ENCODE data around the gene RALGPS1. TPM values are rescaled to one million over a fixed set of nuclear protein-coding genes. Genes with fewer than 3 reads are reported as not detected.
A peak's percentile ranks its signal among the peaks of the same experiment; 100 is the strongest.

RALGPS1 gene, protein sequence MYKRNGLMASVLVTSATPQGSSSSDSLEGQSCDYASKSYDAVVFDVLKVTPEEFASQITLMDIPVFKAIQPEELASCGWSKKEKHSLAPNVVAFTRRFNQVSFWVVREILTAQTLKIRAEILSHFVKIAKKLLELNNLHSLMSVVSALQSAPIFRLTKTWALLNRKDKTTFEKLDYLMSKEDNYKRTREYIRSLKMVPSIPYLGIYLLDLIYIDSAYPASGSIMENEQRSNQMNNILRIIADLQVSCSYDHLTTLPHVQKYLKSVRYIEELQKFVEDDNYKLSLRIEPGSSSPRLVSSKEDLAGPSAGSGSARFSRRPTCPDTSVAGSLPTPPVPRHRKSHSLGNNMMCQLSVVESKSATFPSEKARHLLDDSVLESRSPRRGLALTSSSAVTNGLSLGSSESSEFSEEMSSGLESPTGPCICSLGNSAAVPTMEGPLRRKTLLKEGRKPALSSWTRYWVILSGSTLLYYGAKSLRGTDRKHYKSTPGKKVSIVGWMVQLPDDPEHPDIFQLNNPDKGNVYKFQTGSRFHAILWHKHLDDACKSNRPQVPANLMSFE
- 10 to 100 TPM in 1 of 2 donors, 1 to 10 TPM in 1; 1.4 to 13.8 TPM for total RNA-seq

GRCh38 chr9:126914458-126915280 is at the start of gene RALGPS1:
Gene RALGPS1, plus strand, starts transcription at chr9:126914782. Its CDS starts 47,508 bp downstream, at chr9:126962290.
- peaks cover 5 to 9% of the 10 kb centered on the region in 2 donors for H3K9me3 Mint-ChIP-seq
- no peaks in the 10 kb centered on the region for H3K36me3 Mint-ChIP-seq
- DNase-seq (ENCODE audit: low spot score in 2 of 2): peak; percentile 86 to 96
- H3K27ac Mint-ChIP-seq: no peak within 1 kb of the TSS
- peak; percentile 97 to 99 for ATAC-seq

- Mint-ChIP-seq H3K27ac (no peak overlapping the region), H3K36me3 (peaks cover 0 to 6% of the 10 kb centered on the region in 2 donors), H3K9me3 (no peaks in the 10 kb centered on the region)
- ATAC-seq: no peak
- no peak for DNase-seq (ENCODE audit: low spot score in 2 of 2)
Measured at GRCh38 chr9:126869368-126869767, 45.2 kb upstream of the RALGPS1 start.

- Mint-ChIP-seq H3K36me3 (no peaks in the 10 kb centered on the region), H3K27ac (no peak overlapping the region), H3K9me3 (no peaks in the 10 kb centered on the region)
- ATAC-seq (peak; percentile 31 to 66), DNase-seq (ENCODE audit: low spot score in 2 of 2) (no peak)
Measured at GRCh38 chr9:126872516-126872915, 42.1 kb upstream of the RALGPS1 start.

GRCh38 chr9:126874546-126875314 is 39.9 kb upstream of the RALGPS1 start:
- Mint-ChIP-seq H3K9me3 (no peaks in the 10 kb centered on the region), H3K36me3 (no peaks in the 10 kb centered on the region), H3K27ac (peak overlapping the region in 1 of 2 donors; percentile 22)
- DNase-seq (ENCODE audit: low spot score in 2 of 2) (no peak), ATAC-seq (no peak)

GRCh38 chr9:126875756-126876510 is 38.6 kb upstream of the RALGPS1 start:
- no peak for DNase-seq (ENCODE audit: low spot score in 2 of 2)
- H3K27ac Mint-ChIP-seq: peak overlapping the region in 1 of 2 donors; percentile 72
- no peaks in the 10 kb centered on the region for H3K36me3 Mint-ChIP-seq
- no peak for ATAC-seq
- H3K9me3 Mint-ChIP-seq: no peaks in the 10 kb centered on the region

DNA sequence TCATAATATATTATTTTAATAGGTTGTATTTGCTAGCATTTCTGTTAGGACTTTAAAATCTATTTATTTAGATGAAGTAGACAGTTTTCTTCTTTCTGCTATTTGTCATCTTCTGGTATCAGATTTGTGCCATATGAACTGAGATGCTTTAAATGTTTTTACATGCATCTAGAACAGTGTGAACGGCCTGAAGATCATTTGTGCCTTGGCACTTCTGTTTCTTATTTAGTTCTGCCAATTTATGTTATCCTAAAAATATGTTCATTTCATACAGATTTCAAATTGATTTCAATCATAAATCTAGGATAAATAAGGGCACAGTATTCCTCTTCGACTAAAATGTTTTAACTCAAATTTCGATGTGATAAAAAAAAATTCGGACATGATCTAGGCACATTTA is 38.1 kb upstream of the RALGPS1 start:
- peak overlapping the region in 1 of 2 donors; percentile 72 for H3K27ac Mint-ChIP-seq
- no peaks in the 10 kb centered on the region for H3K36me3 Mint-ChIP-seq
- H3K9me3 Mint-ChIP-seq: no peaks in the 10 kb centered on the region
- no peak for ATAC-seq
- no peak for DNase-seq (ENCODE audit: low spot score in 2 of 2)

DNA sequence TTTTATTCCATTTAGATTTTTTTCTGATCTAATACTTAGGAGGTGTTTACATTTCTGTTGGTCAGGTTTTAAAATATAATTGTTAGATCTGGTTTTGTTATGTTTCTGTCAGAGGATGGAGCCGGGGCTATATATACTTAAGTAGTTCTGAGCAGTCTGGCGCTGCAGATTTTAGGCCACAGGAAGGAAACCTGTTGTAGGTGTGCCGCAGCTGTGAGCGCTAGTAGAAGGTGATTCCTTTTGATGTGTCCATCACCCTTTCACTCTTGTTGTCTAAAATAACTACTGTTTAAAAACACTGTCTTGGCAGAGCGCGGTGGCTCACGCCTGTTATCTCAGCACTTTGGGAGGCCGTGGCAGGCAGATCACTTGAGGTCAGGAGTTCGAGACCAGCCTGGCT is 37.2 kb upstream of the RALGPS1 start:
- Mint-ChIP-seq H3K36me3 (no peaks in the 10 kb centered on the region), H3K9me3 (no peaks in the 10 kb centered on the region), H3K27ac (no peak overlapping the region)
- DNase-seq (ENCODE audit: low spot score in 2 of 2) (no peak), ATAC-seq (no peak)

DNA sequence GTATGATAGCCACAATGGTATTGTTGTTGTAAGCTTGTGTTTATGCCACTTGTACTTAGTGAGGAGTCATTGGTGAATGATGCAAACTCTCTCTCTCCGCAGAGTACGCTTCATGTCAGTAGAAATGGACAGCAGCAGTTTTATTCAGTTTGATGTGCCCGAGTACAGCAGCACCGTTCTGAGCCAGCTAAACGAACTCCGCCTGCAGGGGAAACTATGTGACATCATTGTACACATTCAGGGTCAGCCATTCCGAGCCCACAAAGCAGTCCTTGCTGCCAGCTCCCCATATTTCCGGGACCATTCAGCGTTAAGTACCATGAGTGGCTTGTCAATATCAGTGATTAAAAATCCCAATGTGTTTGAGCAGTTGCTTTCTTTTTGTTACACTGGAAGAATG is 35.3 kb upstream of the RALGPS1 start:
- ATAC-seq (no peak), DNase-seq (ENCODE audit: low spot score in 2 of 2) (no peak)
- Mint-ChIP-seq H3K9me3 (no peaks in the 10 kb centered on the region), H3K36me3 (no peaks in the 10 kb centered on the region), H3K27ac (no peak overlapping the region)

GRCh38 chr9:126880226-126880946 is 34.2 kb upstream of the RALGPS1 start:
- ATAC-seq (no peak), DNase-seq (ENCODE audit: low spot score in 2 of 2) (no peak)
- H3K36me3 Mint-ChIP-seq: no peaks in the 10 kb centered on the region
- no peak overlapping the region for H3K27ac Mint-ChIP-seq
- H3K9me3 Mint-ChIP-seq: no peaks in the 10 kb centered on the region

- Mint-ChIP-seq H3K36me3 (no peaks in the 10 kb centered on the region), H3K27ac (no peak overlapping the region), H3K9me3 (no peaks in the 10 kb centered on the region)
- DNase-seq (ENCODE audit: low spot score in 2 of 2): no peak
- ATAC-seq: no peak
Measured at GRCh38 chr9:126880947-126881332, 33.6 kb upstream of the RALGPS1 start.

DNA sequence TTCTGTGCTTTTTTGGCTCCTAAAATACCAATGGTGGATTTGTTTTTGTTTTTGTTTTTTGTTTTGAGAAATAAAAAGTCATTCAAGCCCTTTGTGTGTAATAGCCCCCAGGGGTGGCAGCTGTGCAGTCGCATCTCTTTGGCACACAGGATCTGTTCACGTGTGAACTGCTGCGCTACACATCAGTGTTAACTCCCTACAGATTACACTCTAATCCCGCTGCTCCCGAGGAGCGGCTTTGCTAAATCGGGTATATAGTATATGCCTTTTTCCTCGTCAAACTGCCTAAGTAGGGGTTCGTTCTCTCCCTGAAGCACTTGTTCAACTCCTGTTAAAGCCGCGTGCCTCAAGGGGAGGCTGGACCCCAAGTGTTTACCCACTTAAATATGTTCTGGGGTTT is 31.8 kb upstream of the RALGPS1 start:
- Mint-ChIP-seq H3K36me3 (no peaks in the 10 kb centered on the region), H3K9me3 (no peaks in the 10 kb centered on the region), H3K27ac (no peak overlapping the region)
- ATAC-seq (no peak), DNase-seq (ENCODE audit: low spot score in 2 of 2) (no peak)

DNA sequence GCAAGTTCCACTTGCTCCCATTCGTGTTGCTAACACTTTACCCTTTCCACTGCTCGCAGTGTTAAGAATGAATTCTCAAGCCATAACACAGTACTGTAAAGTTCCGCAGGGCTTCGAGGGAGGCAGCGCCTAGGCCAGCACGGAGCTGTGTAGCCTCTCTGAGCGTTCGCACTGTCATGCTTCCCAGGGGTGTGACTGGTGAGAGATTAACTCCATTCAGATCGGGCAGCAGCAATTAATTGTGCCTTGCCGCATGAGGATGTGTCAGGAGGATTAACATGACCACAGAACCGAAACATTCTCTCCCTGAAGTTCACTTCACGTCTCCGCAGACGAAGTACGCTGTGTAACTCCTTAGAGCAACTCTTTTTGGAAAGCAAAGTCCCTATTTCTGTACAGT is 30.9 kb upstream of the RALGPS1 start:
- no peak overlapping the region for H3K27ac Mint-ChIP-seq
- H3K36me3 Mint-ChIP-seq: no peaks in the 10 kb centered on the region
- no peaks in the 10 kb centered on the region for H3K9me3 Mint-ChIP-seq
- ATAC-seq (no peak), DNase-seq (ENCODE audit: low spot score in 2 of 2) (no peak)

GRCh38 chr9:126885131-126885641 is 29.4 kb upstream of the RALGPS1 start:
- no peaks in the 10 kb centered on the region for H3K9me3 Mint-ChIP-seq
- no peak overlapping the region for H3K27ac Mint-ChIP-seq
- no peak for ATAC-seq
- H3K36me3 Mint-ChIP-seq: no peaks in the 10 kb centered on the region
- DNase-seq (ENCODE audit: low spot score in 2 of 2): no peak

GRCh38 chr9:126886034-126886822 is 28.4 kb upstream of the RALGPS1 start:
- ATAC-seq: no peak

GRCh38 chr9:126886897-126887296 is 27.7 kb upstream of the RALGPS1 start:
- no peaks in the 10 kb centered on the region for H3K9me3 Mint-ChIP-seq
- peak overlapping the region in 1 of 2 donors; percentile 77 for H3K27ac Mint-ChIP-seq
- no peak for DNase-seq (ENCODE audit: low spot score in 2 of 2)
- H3K36me3 Mint-ChIP-seq: no peaks in the 10 kb centered on the region
- ATAC-seq: no peak

More at GRCh38 chr9:126886034-126886822, 28.4 kb upstream of the RALGPS1 start:
- Mint-ChIP-seq H3K36me3 (no peaks in the 10 kb centered on the region), H3K9me3 (no peaks in the 10 kb centered on the region), H3K27ac (no peak overlapping the region)
- DNase-seq (ENCODE audit: low spot score in 2 of 2): no peak
